K562 (cell line): ENCODE measurements around the gene SYMPK. TPM values are rescaled to one million over a fixed set of nuclear protein-coding genes. Genes with fewer than 3 reads are reported as not detected.

Experiments
- ASH1L ChIP-seq: fragments of 450-650 bp; IDR thresholded peaks from 2 replicates; pipeline ENCODE4 v1.6.1; 2018; ENCODE audit warnings: borderline replicate concordance, mild to moderate bottlenecking, low read depth; ENCODE audit not compliant: partially characterized antibody
- CHD2 ChIP-seq: IDR thresholded peaks from 2 replicates; pipeline ENCODE4 v1.6.1; 2011; ENCODE audit warnings: low read depth, low read length
- E2F8 ChIP-seq: fragments of 450-650 bp; IDR thresholded peaks from 2 replicates; pipeline ENCODE4 v1.7.1; 2018; ENCODE audit warnings: mild to moderate bottlenecking, low read depth; ENCODE audit not compliant: partially characterized antibody
- ETS1 ChIP-seq: conservative IDR thresholded peaks from 2 replicates; pipeline ENCODE4 v1.6.1; 2011; ENCODE audit warnings: low read depth, mild to moderate bottlenecking, low read length; ENCODE audit not compliant: control insufficient read depth
- EZH2 ChIP-seq: IDR thresholded peaks from 2 replicates; pipeline ENCODE4 v1.6.1; 2012; ENCODE audit warnings: low read depth, mild to moderate bottlenecking, inconsistent platforms, low read length, borderline replicate concordance
- GABPA ChIP-seq: fragments of 200-800 bp; sonication (Bioruptor generic); conservative IDR thresholded peaks from 2 replicates; pipeline ENCODE4 v1.6.1; 2016; ENCODE audit warnings: low read depth, missing genetic modification characterization, missing compliant biosample characterization
- KAT7 ChIP-seq: sonication (generic); formaldehyde crosslinking; IDR thresholded peaks from 2 replicates; pipeline ENCODE4 v1.8.0; 2022; ENCODE audit warnings: missing genetic modification reagents, mild to moderate bottlenecking, borderline replicate concordance
- KDM2B ChIP-seq: fragments of 250-450 bp; sonication (Bioruptor Pico); IDR thresholded peaks from 2 replicates; pipeline ENCODE4 v1.8.0; 2021; ENCODE audit warnings: mild to moderate bottlenecking, moderate library complexity
- NBN ChIP-seq: fragments of 450-650 bp; IDR thresholded peaks from 2 replicates; pipeline ENCODE4 v1.6.1; 2016; ENCODE audit warnings: low read depth, mild to moderate bottlenecking
- NEUROD1 ChIP-seq: fragments of 150-350 bp; IDR thresholded peaks from 2 replicates; pipeline ENCODE4 v1.6.1; 2014; ENCODE audit warnings: borderline replicate concordance, low read length, low read depth; ENCODE audit not compliant: partially characterized antibody
- SRSF7 ChIP-seq: fragments of 200-400 bp; formaldehyde crosslinking; optimal IDR thresholded peaks from 2 replicates; pipeline ENCODE3; 2017; ENCODE audit warnings: mild to moderate bottlenecking, low read depth, low read length
- STAG1 ChIP-seq: sonication (generic); formaldehyde crosslinking; IDR thresholded peaks from 2 replicates; pipeline ENCODE4 v1.5.0; 2020; ENCODE audit warnings: missing genetic modification reagents, borderline replicate concordance
- TEAD1 ChIP-seq, 2 experiments: fragments of 450-650 bp in 1 of 2; sonication (generic) in 1 of 2; formaldehyde crosslinking; IDR thresholded peaks; 2 replicates each; pipeline versions ENCODE4 v1.4.0 to v1.8.0; 2020 to 2022; ENCODE audit warnings: mild to moderate bottlenecking in 2 of 2, missing genetic modification reagents in 1 of 2
- ZBTB1 ChIP-seq: sonication (generic); formaldehyde crosslinking; IDR thresholded peaks from 2 replicates; pipeline ENCODE4 v1.8.1; 2023; ENCODE audit warnings: missing genetic modification reagents, low read depth, mild to moderate bottlenecking, borderline replicate concordance
- ZNF12 ChIP-seq: sonication (generic); formaldehyde crosslinking; IDR thresholded peaks from 2 replicates; pipeline ENCODE4 v1.4.0; 2020; ENCODE audit warnings: mild to moderate bottlenecking, missing genetic modification reagents
- ZNF184 ChIP-seq: sonication (generic); formaldehyde crosslinking; IDR thresholded peaks from 2 replicates; pipeline ENCODE4 v1.5.0; 2020; ENCODE audit warnings: missing genetic modification reagents
- ZNF586 ChIP-seq: fragments of 450-650 bp; formaldehyde crosslinking; conservative IDR thresholded peaks from 2 replicates; pipeline ENCODE4 v1.4.0; 2020; ENCODE audit warnings: mild to moderate bottlenecking, moderate library complexity
- polyA plus RNA-seq, 8 experiments: library from polyadenylated mRNA; depleted of rRNA in 4 of 8; stranded (reverse) in 5 of 8; unstranded in 3 of 8; fragments of >200 nt; fragmentation: Nextera tagmentation in 2 of 8; fragmentation: Illumina TruSeq in 1 of 8; extraction: Ambion mirVana in 2 of 8; extraction: Trizol in 1 of 8; gene quantifications; 2 replicates each; pipeline versions ENCODE4 v1.2.1 to v1.2.3, GENCODE V29; 2011 to 2014; ENCODE audit warnings: inconsistent platforms in 1 of 8, missing spikeins in 1 of 8
- total RNA-seq, 7 experiments: library from RNA; depleted of rRNA in 6 of 7; stranded (reverse); fragments of >200 nt in 6 of 7; fragmentation: Illumina TruSeq in 2 of 7; extraction: Trizol in 2 of 7; gene quantifications; 2 replicates each; pipeline versions ENCODE4 v1.2.1 to v1.2.3, GENCODE V29; 2011 to 2021; ENCODE audit warnings: low replicate concordance in 1 of 7
- TF ChIP-seq, protein P1 (sequence below): fragments of 250-450 bp; sonication (Bioruptor Pico); IDR thresholded peaks from 2 replicates; pipeline ENCODE4 v1.6.1; 2021; ENCODE audit warnings: mild to moderate bottlenecking
- TF ChIP-seq, protein P2 (sequence below): fragments of 250-450 bp; sonication (Bioruptor Pico); IDR thresholded peaks from 2 replicates; pipeline ENCODE4 v1.4.0; 2020; ENCODE audit warnings: mild to moderate bottlenecking
- TF ChIP-seq, protein P3 (sequence below): IDR thresholded peaks from 2 replicates; pipeline ENCODE4 v1.6.1; 2014; ENCODE audit warnings: antibody characterized with exemption

The SYMPK gene
- total and polyA plus RNA-seq, 9 of the 15 experiments (the other 6 are each of a cell fraction or from before 2014, with no cell fraction given) = 0.73 to 95.5 (median 58.4) TPM

- 0 out of 2 replicates have a peak, but pooled peaks have one; percentile 28 for TF ChIP-seq STAG1 (CRISPR knock-in tag)
- 0 out of 2 replicates have a peak, but pooled peaks have one; percentile 73 for TF ChIP-seq ZBTB1 (CRISPR knock-in tag)
- no peak for TF ChIP-seq KDM2B (CRISPR knock-in tag)
- no peak for TF ChIP-seq ZNF12
- no peak for TF ChIP-seq SRSF7
- TF ChIP-seq EZH2 = no peak
- TF ChIP-seq NEUROD1 = no peak
- TF ChIP-seq, protein P1, sequence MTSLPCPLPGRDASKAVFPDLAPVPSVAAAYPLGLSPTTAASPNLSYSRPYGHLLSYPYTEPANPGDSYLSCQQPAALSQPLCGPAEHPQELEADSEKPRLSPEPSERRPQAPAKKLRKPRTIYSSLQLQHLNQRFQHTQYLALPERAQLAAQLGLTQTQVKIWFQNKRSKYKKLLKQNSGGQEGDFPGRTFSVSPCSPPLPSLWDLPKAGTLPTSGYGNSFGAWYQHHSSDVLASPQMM (CRISPR knock-in tag) = no peak
- no peak for TF ChIP-seq GABPA (tag)
- TF ChIP-seq NBN = no peak
- TF ChIP-seq ETS1 = no peak; the same call in 1 of the 2 replicates
- no peak for TF ChIP-seq E2F8
- TF ChIP-seq, protein P2, sequence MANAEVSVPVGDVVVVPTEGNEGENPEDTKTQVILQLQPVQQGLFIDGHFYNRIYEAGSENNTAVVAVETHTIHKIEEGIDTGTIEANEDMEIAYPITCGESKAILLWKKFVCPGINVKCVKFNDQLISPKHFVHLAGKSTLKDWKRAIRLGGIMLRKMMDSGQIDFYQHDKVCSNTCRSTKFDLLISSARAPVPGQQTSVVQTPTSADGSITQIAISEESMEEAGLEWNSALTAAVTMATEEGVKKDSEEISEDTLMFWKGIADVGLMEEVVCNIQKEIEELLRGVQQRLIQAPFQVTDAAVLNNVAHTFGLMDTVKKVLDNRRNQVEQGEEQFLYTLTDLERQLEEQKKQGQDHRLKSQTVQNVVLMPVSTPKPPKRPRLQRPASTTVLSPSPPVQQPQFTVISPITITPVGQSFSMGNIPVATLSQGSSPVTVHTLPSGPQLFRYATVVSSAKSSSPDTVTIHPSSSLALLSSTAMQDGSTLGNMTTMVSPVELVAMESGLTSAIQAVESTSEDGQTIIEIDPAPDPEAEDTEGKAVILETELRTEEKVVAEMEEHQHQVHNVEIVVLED (CRISPR knock-in tag) = no peak
- TF ChIP-seq ZNF184 (CRISPR knock-in tag) = no peak
- TF ChIP-seq TEAD1 (CRISPR knock-in tag; IDR thresholded peaks at IDR 0.05) = peak in 1 of 2 experiments; percentile 27; a peak in 1 of 4 replicates
- TF ChIP-seq KAT7 = no peak; the same call in 1 of the 2 replicates
- TF ChIP-seq ZNF586 (CRISPR knock-in tag) = no peak
- TF ChIP-seq CHD2 = no peak
- TF ChIP-seq, protein P3, sequence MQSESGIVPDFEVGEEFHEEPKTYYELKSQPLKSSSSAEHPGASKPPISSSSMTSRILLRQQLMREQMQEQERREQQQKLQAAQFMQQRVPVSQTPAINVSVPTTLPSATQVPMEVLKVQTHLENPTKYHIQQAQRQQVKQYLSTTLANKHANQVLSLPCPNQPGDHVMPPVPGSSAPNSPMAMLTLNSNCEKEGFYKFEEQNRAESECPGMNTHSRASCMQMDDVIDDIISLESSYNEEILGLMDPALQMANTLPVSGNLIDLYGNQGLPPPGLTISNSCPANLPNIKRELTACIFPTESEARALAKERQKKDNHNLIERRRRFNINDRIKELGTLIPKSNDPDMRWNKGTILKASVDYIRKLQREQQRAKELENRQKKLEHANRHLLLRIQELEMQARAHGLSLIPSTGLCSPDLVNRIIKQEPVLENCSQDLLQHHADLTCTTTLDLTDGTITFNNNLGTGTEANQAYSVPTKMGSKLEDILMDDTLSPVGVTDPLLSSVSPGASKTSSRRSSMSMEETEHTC = no peak
- TF ChIP-seq ASH1L = no peak
These were observed 94.9 kb downstream of the SYMPK start (continued) for GRCh38 chr19:45767881-45768654.
